HepG2 (cell line): ENCODE measurements around the gene G6PC3. TPM values are rescaled to one million over a fixed set of nuclear protein-coding genes. Genes with fewer than 3 reads are reported as not detected.

ENCODE experiments used
- BRCA1 ChIP-seq: sonication (generic); formaldehyde crosslinking; IDR thresholded peaks from 2 replicates; pipeline ENCODE4 v1.4.0; 2020; ENCODE audit warnings: missing genetic modification reagents
- CBX1 ChIP-seq: IDR thresholded peaks from one replicate; pipeline ENCODE4 v1.6.1; 2016; ENCODE audit warnings: antibody characterized with exemption, low read depth
- CBX5 ChIP-seq: sonication (generic); formaldehyde crosslinking; IDR thresholded peaks from 2 replicates; pipeline ENCODE4 v1.4.0; 2020; ENCODE audit warnings: missing genetic modification reagents, borderline replicate concordance
- CTCF ChIP-seq: sonication (generic); formaldehyde crosslinking; IDR thresholded peaks from 2 replicates; pipeline ENCODE4 v1.5.0; 2020; ENCODE audit warnings: mild to moderate bottlenecking, missing genetic modification reagents, moderate library complexity
- FOXA3 ChIP-seq: IDR thresholded peaks from 2 replicates; pipeline ENCODE4 v1.6.1; 2016; ENCODE audit warnings: missing genetic modification reagents, missing compliant biosample characterization
- HOXA9 ChIP-seq: sonication (generic); formaldehyde crosslinking; IDR thresholded peaks from 2 replicates; pipeline ENCODE4 v1.8.1; 2022; ENCODE audit warnings: missing genetic modification reagents, mild to moderate bottlenecking, moderate library complexity, borderline replicate concordance
- MEF2D ChIP-seq: sonication (generic); formaldehyde crosslinking; IDR thresholded peaks from 2 replicates; pipeline ENCODE4 v1.5.1; 2020; ENCODE audit warnings: mild to moderate bottlenecking, missing genetic modification reagents
- MXD4 ChIP-seq: IDR thresholded peaks from 2 replicates; pipeline ENCODE4 v1.6.1; 2016; ENCODE audit warnings: mild to moderate bottlenecking, missing biosample characterization, missing genetic modification reagents
- PREB ChIP-seq: sonication (generic); formaldehyde crosslinking; IDR thresholded peaks from 2 replicates; pipeline ENCODE4 v1.4.0; 2020; ENCODE audit warnings: missing genetic modification reagents
- SNRNP70 ChIP-seq: fragments of 200-400 bp; formaldehyde crosslinking; IDR thresholded peaks from 2 replicates; pipeline ENCODE4 v1.6.1; 2017; ENCODE audit warnings: mild to moderate bottlenecking, low read depth, low read length, moderate library complexity
- SP1 ChIP-seq, 2 experiments: fragments of 450-650 bp in 1 of 2; sonication (generic) in 1 of 2; formaldehyde crosslinking in 1 of 2; IDR thresholded peaks; 2 replicates each; pipeline versions ENCODE4 v1.4.0 to v1.6.1; 2016 to 2020; ENCODE audit warnings: missing genetic modification reagents in 1 of 2
- TARDBP ChIP-seq: sonication (generic); formaldehyde crosslinking; IDR thresholded peaks from 2 replicates; pipeline ENCODE4 v1.8.0; 2022; ENCODE audit warnings: mild to moderate bottlenecking, missing genetic modification reagents
- YY1 ChIP-seq: IDR thresholded peaks from 2 replicates; pipeline ENCODE4 v1.6.1; 2011; ENCODE audit warnings: low read length, low read depth, moderate library complexity, mild to moderate bottlenecking; ENCODE audit not compliant: insufficient read depth, insufficient replicate concordance
- ZBTB20 ChIP-seq: sonication (generic); formaldehyde crosslinking; IDR thresholded peaks from 2 replicates; pipeline ENCODE4 v1.8.1; 2023; ENCODE audit warnings: missing genetic modification reagents, low read depth, mild to moderate bottlenecking, borderline replicate concordance
- ZNF225 ChIP-seq: sonication (generic); formaldehyde crosslinking; IDR thresholded peaks from 2 replicates; pipeline ENCODE4 v1.4.0; 2020; ENCODE audit warnings: mild to moderate bottlenecking, missing genetic modification reagents
- ZNF33B ChIP-seq: sonication (generic); formaldehyde crosslinking; IDR thresholded peaks from 2 replicates; pipeline ENCODE4 v1.5.1; 2020; ENCODE audit warnings: mild to moderate bottlenecking, missing genetic modification reagents
- ZNF460 ChIP-seq: sonication (generic); formaldehyde crosslinking; IDR thresholded peaks from 2 replicates; pipeline ENCODE4 v1.5.1; 2020; ENCODE audit warnings: missing genetic modification reagents, mild to moderate bottlenecking, borderline replicate concordance
- ZNF567 ChIP-seq: sonication (generic); formaldehyde crosslinking; IDR thresholded peaks from 2 replicates; pipeline ENCODE4 v1.8.1; 2023; ENCODE audit warnings: mild to moderate bottlenecking, missing genetic modification reagents, borderline replicate concordance
- ZNF839 ChIP-seq: sonication (generic); formaldehyde crosslinking; IDR thresholded peaks from 2 replicates; pipeline ENCODE4 v1.4.0; 2020; ENCODE audit warnings: missing genetic modification reagents, mild to moderate bottlenecking, borderline replicate concordance
- polyA plus RNA-seq, 8 experiments: library from polyadenylated mRNA; depleted of rRNA in 3 of 8; stranded (reverse) in 7 of 8; unstranded in 1 of 8; fragments of >200 nt; fragmentation: Illumina TruSeq in 4 of 8; extraction: Trizol in 4 of 8; gene quantifications; 2 replicates each; pipeline versions ENCODE4 v1.2.1 to v1.2.3, GENCODE V29; 2011 to 2016; ENCODE audit warnings: low read depth in 4 of 8, missing spikeins in 1 of 8, mixed read lengths in 1 of 8; ENCODE audit not compliant: insufficient read depth in 1 of 8
- total RNA-seq, 5 experiments: library from RNA; depleted of rRNA; stranded (reverse); fragments of >200 nt; fragmentation: Illumina TruSeq; extraction: Trizol; gene quantifications; 2 replicates each; pipeline ENCODE4 v1.2.3, GENCODE V29; 2016; ENCODE audit warnings: low read depth in 1 of 5
- TF ChIP-seq, protein P1 (sequence below): sonication (generic); formaldehyde crosslinking; IDR thresholded peaks from 2 replicates; pipeline ENCODE4 v1.4.0; 2020; ENCODE audit warnings: missing genetic modification reagents

The G6PC3 gene
- total and polyA plus RNA-seq, 2 of the 13 experiments (the other 11 are each of a cell fraction or from before 2014, with no cell fraction given): 38.5 to 75.8 TPM

GRCh38 chr17:44095647-44096496 lies 25.3 kb downstream of the G6PC3 start (continued):
- TF ChIP-seq ZBTB20 (CRISPR knock-in tag) (no peak), YY1 (no peak), ZNF567 (CRISPR knock-in tag) (no peak), ZNF33B (CRISPR knock-in tag) (no peak), BRCA1 (CRISPR knock-in tag) (no peak), ZNF839 (peak; percentile 47; the same call in 1 of the 2 replicates), CBX1 (no peak), SP1 (IDR thresholded peaks at IDR 0.05) (no peak), SP1 (CRISPR knock-in tag; IDR thresholded peaks at IDR 0.05) (no peak), PREB (CRISPR knock-in tag) (no peak), CTCF (peak; percentile 81), MXD4 (peak; percentile 40; the same call in 1 of the 2 replicates), TARDBP (CRISPR knock-in tag) (peak; percentile 47), ZNF460 (no peak), ZNF225 (CRISPR knock-in tag) (0 out of 2 replicates have a peak, but pooled peaks have one; percentile 21), MEF2D (CRISPR knock-in tag) (peak; percentile 90), SNRNP70 (no peak), FOXA3 (CRISPR knock-in tag) (peak; percentile 44), HOXA9 (no peak), CBX5 (CRISPR knock-in tag) (no peak; the same call in 1 of the 2 replicates)
- TF ChIP-seq, protein P1, sequence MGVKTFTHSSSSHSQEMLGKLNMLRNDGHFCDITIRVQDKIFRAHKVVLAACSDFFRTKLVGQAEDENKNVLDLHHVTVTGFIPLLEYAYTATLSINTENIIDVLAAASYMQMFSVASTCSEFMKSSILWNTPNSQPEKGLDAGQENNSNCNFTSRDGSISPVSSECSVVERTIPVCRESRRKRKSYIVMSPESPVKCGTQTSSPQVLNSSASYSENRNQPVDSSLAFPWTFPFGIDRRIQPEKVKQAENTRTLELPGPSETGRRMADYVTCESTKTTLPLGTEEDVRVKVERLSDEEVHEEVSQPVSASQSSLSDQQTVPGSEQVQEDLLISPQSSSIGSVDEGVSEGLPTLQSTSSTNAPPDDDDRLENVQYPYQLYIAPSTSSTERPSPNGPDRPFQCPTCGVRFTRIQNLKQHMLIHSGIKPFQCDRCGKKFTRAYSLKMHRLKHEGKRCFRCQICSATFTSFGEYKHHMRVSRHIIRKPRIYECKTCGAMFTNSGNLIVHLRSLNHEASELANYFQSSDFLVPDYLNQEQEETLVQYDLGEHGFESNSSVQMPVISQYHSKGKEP (CRISPR knock-in tag): no peak
